Upper lobe of right lung (tissue), 1 donor: ENCODE measurements around the gene NFIX. TPM values are rescaled to one million over a fixed set of nuclear protein-coding genes. Genes with fewer than 3 reads are reported as not detected.

ENCODE experiments used
- ATAC-seq: fragments of 200-7000 bp; cut with Tn5 transposase; one replicate; pipeline ENCODE4 v1.9.1; 2020; ENCODE audit warnings: mild to moderate bottlenecking, moderate library complexity
- DNase-seq: peaks from one replicate; pipeline ENCODE4 v3.0.0-alpha.2; 2020
- H3K27ac ChIP-seq: fragments of 200-600 bp; one replicate; pipeline ENCODE4 v1.8.0; 2022
- H3K27me3 ChIP-seq: fragments of 200-600 bp; one replicate; pipeline ENCODE4 v1.8.0; 2022; ENCODE audit warnings: mild to moderate bottlenecking
- H3K36me3 ChIP-seq: fragments of 200-600 bp; one replicate; pipeline ENCODE4 v1.8.0; 2022
- H3K4me1 ChIP-seq: fragments of 200-600 bp; one replicate; pipeline ENCODE4 v1.8.0; 2022
- H3K4me3 ChIP-seq: fragments of 200-600 bp; one replicate; pipeline ENCODE4 v1.8.0; 2022; ENCODE audit warnings: mild to moderate bottlenecking
- H3K9me3 ChIP-seq: fragments of 200-600 bp; one replicate; pipeline ENCODE4 v1.8.0; 2022
- CTCF ChIP-seq: fragments of 200-600 bp; IDR thresholded peaks from one replicate; pipeline ENCODE4 v1.8.0; 2022; ENCODE audit warnings: antibody characterized with exemption
- intact Hi-C: fragments of 100-400 bp; cut with DNase I; formaldehyde crosslinking; loops from one replicate; pipeline ENCODE4 v1.11.0; 2022
- total RNA-seq: library from RNA; stranded (reverse); fragmentation: NEBNext Ultra II Directional; extraction: Animal tissue kit (Norgen Biotek cat#: 25700); gene quantifications from one replicate; pipeline ENCODE4 v1.2.1, GENCODE V29; 2021
- donor health status: DM: no; HTN: yes; CAD: no; lungs with severe emphysema.

Gene NFIX
- total RNA-seq, 1 donor from 2014 or later = 168 TPM

- ATAC-seq (peak; percentile 47), DNase-seq (peak; percentile 78)
- Histone ChIP-seq H3K27ac (peak overlapping the region; percentile 63), H3K27me3 (peaks cover 7% of the 10 kb centered on the region), H3K4me3 (no peak overlapping the region), H3K4me1 (peaks cover 73% of the 10 kb centered on the region), H3K36me3 (no peaks in the 10 kb centered on the region), H3K9me3 (no peaks in the 10 kb centered on the region)
- TF ChIP-seq CTCF = no peak
- intact Hi-C loops = no loop called here
These were observed 15.0 kb downstream of the NFIX start for GRCh38 chr19:13010038-13010991.

GRCh38 chr19:13010992-13011652 is 15.8 kb downstream of the NFIX start:
- H3K4me1 ChIP-seq = peaks cover 73% of the 10 kb centered on the region
- H3K4me3 ChIP-seq = no peak overlapping the region
- TF ChIP-seq CTCF = no peak
- peaks cover 7% of the 10 kb centered on the region for H3K27me3 ChIP-seq
- H3K9me3 ChIP-seq = no peaks in the 10 kb centered on the region
- ATAC-seq = no peak
- intact Hi-C loops = no loop called here
- H3K27ac ChIP-seq = no peak overlapping the region
- no peak for DNase-seq
- H3K36me3 ChIP-seq = no peaks in the 10 kb centered on the region

GRCh38 chr19:13011653-13012389 is 16.5 kb downstream of the NFIX start:
- Histone ChIP-seq H3K9me3 (no peaks in the 10 kb centered on the region), H3K27me3 (peaks cover 7% of the 10 kb centered on the region), H3K27ac (peak overlapping the region; percentile 91), H3K36me3 (no peaks in the 10 kb centered on the region), H3K4me1 (peaks cover 68% of the 10 kb centered on the region), H3K4me3 (no peak overlapping the region)
- ATAC-seq (no peak), DNase-seq (no peak)
- intact Hi-C loops = no loop called here
- no peak for TF ChIP-seq CTCF

GRCh38 chr19:13012390-13012689 is 17.1 kb downstream of the NFIX start:
- no peak for TF ChIP-seq CTCF
- peaks cover 66% of the 10 kb centered on the region for H3K4me1 ChIP-seq
- intact Hi-C loops = no loop called here
- ATAC-seq = no peak
- DNase-seq = no peak
- H3K27ac ChIP-seq = peak overlapping the region; percentile 91
- H3K4me3 ChIP-seq = peak overlapping the region; percentile 44
- no peaks in the 10 kb centered on the region for H3K36me3 ChIP-seq
- H3K27me3 ChIP-seq = peaks cover 7% of the 10 kb centered on the region
- H3K9me3 ChIP-seq = no peaks in the 10 kb centered on the region

- peaks cover 70% of the 10 kb centered on the region for H3K4me1 ChIP-seq
- no peak for DNase-seq
These were observed 17.7 kb downstream of the NFIX start for GRCh38 chr19:13012690-13013608.

More at GRCh38 chr19:13012690-13013608, 17.7 kb downstream of the NFIX start:
- Histone ChIP-seq H3K27me3 (peaks cover 7% of the 10 kb centered on the region), H3K36me3 (no peaks in the 10 kb centered on the region), H3K9me3 (no peaks in the 10 kb centered on the region), H3K27ac (peak overlapping the region; percentile 91), H3K4me3 (peak overlapping the region; percentile 44)
- TF ChIP-seq CTCF = no peak
- intact Hi-C loops = no loop called here
- peak; percentile 35 for ATAC-seq
